IgD-negative memory B cell (primary cell): Measurements from ENCODE around the gene PPP1R37. TPM values are rescaled to one million over a fixed set of nuclear protein-coding genes. Genes with fewer than 3 reads are reported as not detected.

ENCODE experiments used
- H3K27ac Mint-ChIP-seq, 3 donors: one replicate each; pipeline ENCODE4 v1.8.0; 2020 to 2022; ENCODE audit warnings: mild to moderate bottlenecking in 3 of 3, mixed read lengths in 3 of 3, moderate library complexity in 1 of 3
- H3K27me3 Mint-ChIP-seq: one replicate; pipeline ENCODE4 v1.8.0; 2021; ENCODE audit warnings: mixed read lengths
- H3K36me3 Mint-ChIP-seq: one replicate; pipeline ENCODE4 v1.8.0; 2020; ENCODE audit warnings: mild to moderate bottlenecking, mixed read lengths
- H3K4me1 Mint-ChIP-seq, 3 donors: one replicate each; pipeline ENCODE4 v1.8.0; 2020 to 2022; ENCODE audit warnings: mixed read lengths in 3 of 3, mild to moderate bottlenecking in 1 of 3
- H3K4me3 Mint-ChIP-seq, 4 donors: one replicate each; pipeline ENCODE4 v1.8.0; 2020 to 2022; ENCODE audit warnings: mild to moderate bottlenecking in 4 of 4, mixed read lengths in 4 of 4, moderate library complexity in 3 of 4
- H3K9me3 Mint-ChIP-seq, 3 donors: one replicate each; pipeline ENCODE4 v1.8.0; 2020 to 2021; ENCODE audit warnings: mixed read lengths in 3 of 3, mild to moderate bottlenecking in 1 of 3
- polyA plus RNA-seq: library from polyadenylated mRNA; unstranded; fragments of 300-500 nt; fragmentation: Illumina TruSeq; gene quantifications from one replicate; pipeline ENCODE4 v1.2.3, GENCODE V29; 2021

PPP1R37 gene
- polyA plus RNA-seq, 1 donor from 2014 or later: 2.3 TPM

GRCh38 chr19:45138303-45138751, 45.3 kb downstream of the PPP1R37 start:
- Mint-ChIP-seq H3K27ac (no peak overlapping the region), H3K9me3 (no peaks in the 10 kb centered on the region), H3K27me3 (peaks cover 2% of the 10 kb centered on the region), H3K4me3 (peak overlapping the region in 1 of 4 donors; percentile 60), H3K36me3 (no peaks in the 10 kb centered on the region), H3K4me1 (peaks cover 22 to 34% (median 33%) of the 10 kb centered on the region in 3 donors)

- H3K4me1 Mint-ChIP-seq: peaks cover 12 to 26% (median 25%) of the 10 kb centered on the region in 3 donors
- H3K27me3 Mint-ChIP-seq: peaks cover 2% of the 10 kb centered on the region
- no peaks in the 10 kb centered on the region for H3K9me3 Mint-ChIP-seq
- no peak overlapping the region for H3K4me3 Mint-ChIP-seq
- H3K27ac Mint-ChIP-seq: no peak overlapping the region
- no peaks in the 10 kb centered on the region for H3K36me3 Mint-ChIP-seq
Observed at GRCh38 chr19:45139286-45140143, 46.5 kb downstream of the PPP1R37 start.

- no peak overlapping the region for H3K27ac Mint-ChIP-seq
- H3K36me3 Mint-ChIP-seq: no peaks in the 10 kb centered on the region
- H3K9me3 Mint-ChIP-seq: no peaks in the 10 kb centered on the region
- peaks cover 2% of the 10 kb centered on the region for H3K27me3 Mint-ChIP-seq
- no peak overlapping the region for H3K4me3 Mint-ChIP-seq
- peaks cover 9 to 23% (median 22%) of the 10 kb centered on the region in 3 donors for H3K4me1 Mint-ChIP-seq
Observed at GRCh38 chr19:45140144-45140503, 47.1 kb downstream of the PPP1R37 start.

GRCh38 chr19:45140533-45140932, 47.6 kb downstream of the PPP1R37 start:
- Mint-ChIP-seq H3K4me3 (no peak overlapping the region), H3K27me3 (peaks cover 2% of the 10 kb centered on the region), H3K36me3 (no peaks in the 10 kb centered on the region), H3K9me3 (no peaks in the 10 kb centered on the region), H3K4me1 (peaks cover 9 to 22% (median 20%) of the 10 kb centered on the region in 3 donors), H3K27ac (no peak overlapping the region)

GRCh38 chr19:45141203-45141900, 48.4 kb downstream of the PPP1R37 start:
- no peak overlapping the region for H3K27ac Mint-ChIP-seq
- H3K4me1 Mint-ChIP-seq: peaks cover 9 to 17% (median 15%) of the 10 kb centered on the region in 3 donors
- no peaks in the 10 kb centered on the region for H3K9me3 Mint-ChIP-seq
- no peaks in the 10 kb centered on the region for H3K36me3 Mint-ChIP-seq
- no peak overlapping the region for H3K4me3 Mint-ChIP-seq
- H3K27me3 Mint-ChIP-seq: peaks cover 2% of the 10 kb centered on the region

GRCh38 chr19:45142016-45142725, 49.2 kb downstream of the PPP1R37 start:
- peaks cover 5 to 9% (median 9%) of the 10 kb centered on the region in 3 donors for H3K4me1 Mint-ChIP-seq
- no peaks in the 10 kb centered on the region for H3K9me3 Mint-ChIP-seq
- H3K36me3 Mint-ChIP-seq: no peaks in the 10 kb centered on the region
- no peak overlapping the region for H3K4me3 Mint-ChIP-seq
- H3K27ac Mint-ChIP-seq: no peak overlapping the region
- no peaks in the 10 kb centered on the region for H3K27me3 Mint-ChIP-seq

- peak overlapping the region in 1 of 4 donors; percentile 60 for H3K4me3 Mint-ChIP-seq
- H3K4me1 Mint-ChIP-seq: peaks cover 0 to 5% (median 4%) of the 10 kb centered on the region in 3 donors
- no peaks in the 10 kb centered on the region for H3K36me3 Mint-ChIP-seq
- no peaks in the 10 kb centered on the region for H3K27me3 Mint-ChIP-seq
- H3K27ac Mint-ChIP-seq: no peak overlapping the region
- no peaks in the 10 kb centered on the region for H3K9me3 Mint-ChIP-seq
Observed at GRCh38 chr19:45142726-45143110, 49.7 kb downstream of the PPP1R37 start.

- Mint-ChIP-seq H3K4me3 (no peak overlapping the region), H3K27ac (no peak overlapping the region), H3K27me3 (no peaks in the 10 kb centered on the region), H3K36me3 (no peaks in the 10 kb centered on the region), H3K9me3 (no peaks in the 10 kb centered on the region), H3K4me1 (no peaks in the 10 kb centered on the region)
Observed at GRCh38 chr19:45144431-45145269, 51.7 kb downstream of the PPP1R37 start.

- Mint-ChIP-seq H3K4me3 (no peak overlapping the region), H3K9me3 (no peaks in the 10 kb centered on the region), H3K27ac (no peak overlapping the region), H3K4me1 (no peaks in the 10 kb centered on the region), H3K36me3 (no peaks in the 10 kb centered on the region), H3K27me3 (no peaks in the 10 kb centered on the region)
Observed at GRCh38 chr19:45145270-45146189, 52.6 kb downstream of the PPP1R37 start.

GRCh38 chr19:45146251-45146650, 53.3 kb downstream of the PPP1R37 start:
- H3K9me3 Mint-ChIP-seq: no peaks in the 10 kb centered on the region
- H3K4me1 Mint-ChIP-seq: no peaks in the 10 kb centered on the region
- no peak overlapping the region for H3K4me3 Mint-ChIP-seq
- H3K27ac Mint-ChIP-seq: no peak overlapping the region
- H3K27me3 Mint-ChIP-seq: no peaks in the 10 kb centered on the region
- no peaks in the 10 kb centered on the region for H3K36me3 Mint-ChIP-seq

- Mint-ChIP-seq H3K36me3 (no peaks in the 10 kb centered on the region), H3K27me3 (peaks cover 5% of the 10 kb centered on the region), H3K4me1 (no peaks in the 10 kb centered on the region), H3K9me3 (no peaks in the 10 kb centered on the region), H3K27ac (no peak overlapping the region), H3K4me3 (no peak overlapping the region)
Observed at GRCh38 chr19:45146741-45147205, 53.8 kb downstream of the PPP1R37 start.

- H3K9me3 Mint-ChIP-seq: peaks cover 0 to 4% (median 0%) of the 10 kb centered on the region in 3 donors
- no peaks in the 10 kb centered on the region for H3K36me3 Mint-ChIP-seq
- H3K27ac Mint-ChIP-seq: no peak overlapping the region
- H3K4me1 Mint-ChIP-seq: peaks cover 0 to 4% (median 4%) of the 10 kb centered on the region in 3 donors
- peaks cover 11% of the 10 kb centered on the region for H3K27me3 Mint-ChIP-seq
- H3K4me3 Mint-ChIP-seq: no peak overlapping the region
Observed at GRCh38 chr19:45147835-45148676, 55.1 kb downstream of the PPP1R37 start.

GRCh38 chr19:45149129-45149528, 56.1 kb downstream of the PPP1R37 start:
- no peaks in the 10 kb centered on the region for H3K36me3 Mint-ChIP-seq
- H3K27ac Mint-ChIP-seq: no peak overlapping the region
- H3K4me3 Mint-ChIP-seq: peak overlapping the region in 1 of 4 donors; percentile 32
- H3K9me3 Mint-ChIP-seq: peaks cover 0 to 4% (median 0%) of the 10 kb centered on the region in 3 donors
- H3K4me1 Mint-ChIP-seq: peaks cover 0 to 8% (median 7%) of the 10 kb centered on the region in 3 donors
- H3K27me3 Mint-ChIP-seq: peaks cover 16% of the 10 kb centered on the region
